Cardiac muscle cell (in vitro differentiated cells and primary cell): ENCODE data around the gene CAMKMT. TPM values are rescaled to one million over a fixed set of nuclear protein-coding genes. Genes with fewer than 3 reads are reported as not detected.

Experiments used
- DNase-seq, 2 donors: peaks; one replicate each; pipeline versions ENCODE4 v3.0.0 to v3.0.0-alpha.2; 2010 to 2017; ENCODE audit warnings: low read depth in 1 of 2, low spot score in 1 of 2
- H3K27ac ChIP-seq: fragments of 200-600 bp; sonication (generic); 2 replicates; pipeline ENCODE4 v1.5.1; 2016
- H3K27me3 ChIP-seq: fragments of 200-600 bp; sonication (generic); 2 replicates; pipeline ENCODE4 v1.6.0; 2016; ENCODE audit warnings: control low read depth
- H3K36me3 ChIP-seq: fragments of 200-600 bp; sonication (generic); 2 replicates; pipeline ENCODE4 v1.5.1; 2016; ENCODE audit warnings: control low read depth
- H3K4me1 ChIP-seq: fragments of 200-600 bp; sonication (generic); 2 replicates; pipeline ENCODE4 v1.8.1; 2017; ENCODE audit warnings: low read depth, mild to moderate bottlenecking, mixed run types
- H3K4me3 ChIP-seq: fragments of 200-600 bp; sonication (generic); 2 replicates; pipeline ENCODE4 v1.5.1; 2016; ENCODE audit warnings: mild to moderate bottlenecking
- H3K9me3 ChIP-seq: fragments of 200-600 bp; sonication (generic); 2 replicates; pipeline ENCODE4 v1.5.1; 2017; ENCODE audit warnings: low read depth, mild to moderate bottlenecking, control low read depth
- polyA plus RNA-seq: library from polyadenylated mRNA; unstranded; fragments of >200 nt; fragmentation: Nextera tagmentation; extraction: Ambion mirVana; gene quantifications from 2 replicates; pipeline ENCODE4 v1.2.1, GENCODE V29; 2016
- total RNA-seq: library from RNA; depleted of rRNA; stranded (reverse); fragments of >200 nt; gene quantifications from 2 replicates; pipeline ENCODE4 v1.2.3, GENCODE V29; 2016
- TF ChIP-seq, protein P1 (sequence below): IDR thresholded peaks from 2 replicates; pipeline ENCODE4 v1.5.1; 2012; ENCODE audit warnings: low read depth, mild to moderate bottlenecking, low read length

Gene CAMKMT
- total and polyA plus RNA-seq, 2 experiments from 2014 or later = 16.9 to 20.6 TPM

DNA sequence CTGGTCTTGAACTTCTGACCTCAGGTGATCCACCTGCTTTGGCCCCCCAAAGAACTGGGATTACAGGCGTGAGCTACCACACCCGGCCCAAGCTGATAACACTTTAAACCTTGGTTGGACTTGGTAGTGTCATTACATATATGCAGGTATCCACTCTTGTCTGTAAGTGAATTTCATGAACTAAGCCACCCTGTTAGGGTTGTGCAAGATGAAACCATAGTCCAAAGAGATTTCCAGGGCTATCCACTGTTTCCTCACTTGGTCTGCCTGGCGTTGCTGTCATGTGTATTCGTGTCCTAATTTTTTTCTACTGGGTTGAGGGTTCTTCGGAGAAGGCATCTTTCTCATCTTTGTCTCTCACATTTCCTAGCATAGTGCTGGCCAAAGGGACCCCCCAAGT, 203.0 kb downstream of the CAMKMT start:
- Histone ChIP-seq H3K27ac (no peak overlapping the region), H3K27me3 (no peaks in the 10 kb centered on the region), H3K9me3 (no peaks in the 10 kb centered on the region), H3K36me3 (no peaks in the 10 kb centered on the region), H3K4me1 (no peaks in the 10 kb centered on the region), H3K4me3 (no peak overlapping the region)
- no peak for DNase-seq
- TF ChIP-seq, protein P1, sequence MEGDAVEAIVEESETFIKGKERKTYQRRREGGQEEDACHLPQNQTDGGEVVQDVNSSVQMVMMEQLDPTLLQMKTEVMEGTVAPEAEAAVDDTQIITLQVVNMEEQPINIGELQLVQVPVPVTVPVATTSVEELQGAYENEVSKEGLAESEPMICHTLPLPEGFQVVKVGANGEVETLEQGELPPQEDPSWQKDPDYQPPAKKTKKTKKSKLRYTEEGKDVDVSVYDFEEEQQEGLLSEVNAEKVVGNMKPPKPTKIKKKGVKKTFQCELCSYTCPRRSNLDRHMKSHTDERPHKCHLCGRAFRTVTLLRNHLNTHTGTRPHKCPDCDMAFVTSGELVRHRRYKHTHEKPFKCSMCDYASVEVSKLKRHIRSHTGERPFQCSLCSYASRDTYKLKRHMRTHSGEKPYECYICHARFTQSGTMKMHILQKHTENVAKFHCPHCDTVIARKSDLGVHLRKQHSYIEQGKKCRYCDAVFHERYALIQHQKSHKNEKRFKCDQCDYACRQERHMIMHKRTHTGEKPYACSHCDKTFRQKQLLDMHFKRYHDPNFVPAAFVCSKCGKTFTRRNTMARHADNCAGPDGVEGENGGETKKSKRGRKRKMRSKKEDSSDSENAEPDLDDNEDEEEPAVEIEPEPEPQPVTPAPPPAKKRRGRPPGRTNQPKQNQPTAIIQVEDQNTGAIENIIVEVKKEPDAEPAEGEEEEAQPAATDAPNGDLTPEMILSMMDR = no peak

DNA sequence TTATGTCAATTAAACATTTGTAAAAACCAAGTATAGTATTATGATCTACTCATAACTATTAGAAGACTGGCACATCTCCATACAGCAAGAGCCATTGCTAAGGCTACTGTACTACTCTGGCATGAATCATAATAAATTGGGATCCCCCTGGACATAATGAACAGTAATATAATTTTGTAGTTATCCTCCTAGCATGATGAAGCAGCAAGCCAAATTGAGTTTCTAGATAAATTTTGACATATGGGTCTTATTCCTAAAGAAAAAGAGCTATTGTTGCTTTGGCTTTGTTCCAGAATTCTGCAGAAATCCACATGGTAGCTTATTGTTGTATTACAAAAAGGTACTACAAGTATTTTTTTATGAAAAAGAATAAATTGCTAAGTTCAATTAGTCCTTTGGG, 204.3 kb downstream of the CAMKMT start:
- H3K4me3 ChIP-seq = no peak overlapping the region
- TF ChIP-seq, protein P1 = no peak
- no peaks in the 10 kb centered on the region for H3K36me3 ChIP-seq
- no peaks in the 10 kb centered on the region for H3K4me1 ChIP-seq
- no peaks in the 10 kb centered on the region for H3K9me3 ChIP-seq
- DNase-seq = no peak
- H3K27me3 ChIP-seq = no peaks in the 10 kb centered on the region
- H3K27ac ChIP-seq = no peak overlapping the region

DNA sequence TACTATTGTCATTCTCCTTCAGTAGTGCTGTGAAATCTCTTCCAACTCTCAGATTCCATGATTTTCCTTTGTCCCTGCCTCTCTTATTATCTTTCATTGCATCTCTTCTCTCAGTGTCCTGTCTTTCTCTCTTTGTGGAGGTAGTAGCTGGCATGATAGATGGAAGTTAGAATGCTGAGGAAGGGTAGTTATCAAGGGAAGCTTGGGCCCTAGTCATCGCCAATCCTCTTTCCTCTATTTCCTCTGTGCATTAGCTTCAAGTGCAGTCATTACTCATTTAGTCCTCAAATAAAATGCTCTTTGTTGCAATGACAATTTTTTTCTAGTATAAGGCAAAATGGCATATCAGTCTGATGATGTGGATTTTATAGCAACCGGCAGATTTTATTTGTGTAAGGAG, 207.7 kb downstream of the CAMKMT start:
- no peak for DNase-seq
- no peaks in the 10 kb centered on the region for H3K4me1 ChIP-seq
- TF ChIP-seq, protein P1 = no peak
- H3K9me3 ChIP-seq = no peaks in the 10 kb centered on the region
- H3K27ac ChIP-seq = no peak overlapping the region
- no peak overlapping the region for H3K4me3 ChIP-seq
- H3K36me3 ChIP-seq = no peaks in the 10 kb centered on the region
- no peaks in the 10 kb centered on the region for H3K27me3 ChIP-seq

DNA sequence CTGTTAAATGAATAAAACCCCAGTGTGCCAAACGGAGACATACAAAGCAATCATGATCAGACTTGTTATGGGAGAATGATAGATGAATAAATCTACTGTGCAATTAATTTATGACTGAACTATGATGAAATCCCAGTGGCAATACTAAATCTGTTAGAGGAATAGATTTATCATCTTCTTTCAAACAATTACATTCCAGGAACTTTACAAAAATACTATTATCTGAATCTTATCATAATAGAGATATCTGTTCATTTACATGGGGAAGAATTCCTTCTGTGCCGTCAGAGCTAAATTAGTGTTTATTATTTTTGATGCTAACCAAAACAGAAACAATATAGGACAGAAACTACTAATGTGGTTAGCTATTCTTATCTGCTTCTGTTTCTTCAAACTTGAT, 208.5 kb downstream of the CAMKMT start:
- Histone ChIP-seq H3K4me1 (no peaks in the 10 kb centered on the region), H3K36me3 (no peaks in the 10 kb centered on the region), H3K27ac (no peak overlapping the region), H3K4me3 (no peak overlapping the region), H3K9me3 (no peaks in the 10 kb centered on the region), H3K27me3 (no peaks in the 10 kb centered on the region)
- TF ChIP-seq, protein P1 = no peak
- DNase-seq = no peak

DNA sequence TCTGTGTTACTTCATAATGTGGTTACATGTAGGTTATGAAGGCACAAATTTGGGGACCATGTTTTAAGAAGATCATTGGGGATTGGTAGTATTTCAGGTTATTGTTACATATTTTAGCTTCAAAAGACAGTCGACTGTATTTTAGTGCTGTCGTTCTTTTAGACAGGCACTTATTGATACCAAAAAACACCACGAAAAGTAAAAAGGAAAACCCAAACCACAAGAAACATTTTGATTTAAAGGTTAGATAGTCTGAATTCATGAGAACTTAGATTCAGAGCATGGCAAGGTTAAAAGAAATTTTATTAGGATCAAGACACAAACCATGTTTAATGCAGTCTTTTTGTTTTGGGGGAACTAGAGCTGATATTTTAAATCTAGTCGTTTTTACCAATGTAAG, 209.0 kb downstream of the CAMKMT start:
- no peak for DNase-seq
- TF ChIP-seq, protein P1 = no peak
- Histone ChIP-seq H3K9me3 (no peaks in the 10 kb centered on the region), H3K36me3 (no peaks in the 10 kb centered on the region), H3K4me1 (no peaks in the 10 kb centered on the region), H3K27me3 (no peaks in the 10 kb centered on the region), H3K4me3 (no peak overlapping the region), H3K27ac (no peak overlapping the region)

DNA sequence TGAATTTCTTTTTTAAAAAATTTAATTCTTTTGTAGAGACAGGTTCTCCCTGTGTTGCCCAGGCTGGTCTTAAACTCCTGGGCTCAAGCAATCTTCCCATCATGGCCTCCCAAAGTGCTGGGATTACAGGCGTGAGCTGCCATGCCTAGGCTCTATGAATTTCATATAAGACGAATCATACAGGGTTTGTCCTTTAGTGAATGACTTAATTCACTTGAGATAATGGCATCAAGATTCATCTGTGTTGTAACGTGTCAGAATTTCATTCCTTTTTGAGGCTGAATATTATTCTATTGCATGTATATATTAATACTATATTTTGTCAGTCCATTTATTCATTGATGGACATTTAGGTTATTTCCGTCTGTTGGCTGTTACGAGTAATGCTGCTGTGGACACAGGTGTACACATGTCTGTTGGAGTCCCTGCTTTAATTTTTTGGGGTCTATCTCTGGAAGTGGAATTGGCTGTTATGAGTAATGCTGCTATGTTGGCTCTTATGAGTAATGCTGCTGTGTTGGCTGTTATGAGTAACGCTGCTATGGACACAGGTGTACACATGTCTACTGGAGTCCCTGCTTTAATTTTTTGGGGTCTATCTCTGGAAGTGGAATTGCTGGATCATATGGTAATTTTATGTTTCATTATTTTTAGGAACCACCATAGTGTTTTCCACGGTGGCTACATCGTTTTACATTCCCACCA, 210.6 kb downstream of the CAMKMT start:
- no peaks in the 10 kb centered on the region for H3K36me3 ChIP-seq
- no peak overlapping the region for H3K27ac ChIP-seq
- no peaks in the 10 kb centered on the region for H3K27me3 ChIP-seq
- no peaks in the 10 kb centered on the region for H3K9me3 ChIP-seq
- no peak for DNase-seq
- TF ChIP-seq, protein P1 = no peak
- no peaks in the 10 kb centered on the region for H3K4me1 ChIP-seq
- H3K4me3 ChIP-seq = no peak overlapping the region
